ENCODE results near the gene FOXD1.
A peak's percentile ranks its signal among the peaks of the same experiment; 100 is the strongest.
"Not testable (repeated sequence)": the region's sequence is repeated elsewhere in the genome, so short reads cannot be mapped to it uniquely, and the experiment has no call there.

FOXD1 gene

GRCh38 chr5:73464016-73464745, 15.6 kb upstream of the FOXD1 start:
- no peak for TF ChIP-seq CTCF (IDR thresholded peaks at IDR 0.05; ENCODE audit: insufficient read depth, low read depth, low read length, missing control alignments)
- H3K4me3 ChIP-seq (ENCODE audit: low read depth, low read length), result no peak overlapping the region
- no peak for DNase-seq (ENCODE audit: low read depth)

- no peak for DNase-seq (ENCODE audit: low read depth)
- no peak for TF ChIP-seq CTCF (IDR thresholded peaks at IDR 0.05; ENCODE audit: insufficient read depth, low read depth, low read length, missing control alignments)
- H3K4me3 ChIP-seq (ENCODE audit: low read depth, low read length), result no peak overlapping the region
Measured at GRCh38 chr5:73460133-73460532, 11.6 kb upstream of the FOXD1 start.

- TF ChIP-seq CTCF (IDR thresholded peaks at IDR 0.05; ENCODE audit: insufficient read depth, low read depth, low read length, missing control alignments), result no peak
- no peak for DNase-seq (ENCODE audit: low read depth)
Measured at GRCh38 chr5:73459366-73459765, 10.8 kb upstream of the FOXD1 start.

GRCh38 chr5:73456462-73456861, 7.9 kb upstream of the FOXD1 start:
- H3K4me3 ChIP-seq (ENCODE audit: low read depth, low read length); DNase-seq (ENCODE audit: low read depth): not testable (repeated sequence)

More at GRCh38 chr5:73459366-73459765, 10.8 kb upstream of the FOXD1 start:
- H3K4me3 ChIP-seq (ENCODE audit: low read depth, low read length), result no peak overlapping the region

- peak; percentile 91 for TF ChIP-seq CTCF (IDR thresholded peaks at IDR 0.05; ENCODE audit: insufficient read depth, low read depth, low read length, missing control alignments)
- no peak overlapping the region for H3K4me3 ChIP-seq (ENCODE audit: low read depth, low read length)
- peak; percentile 56 for DNase-seq (ENCODE audit: low read depth)
Measured at GRCh38 chr5:73454379-73455036, 5.9 kb upstream of the FOXD1 start.

- DNase-seq (ENCODE audit: low read depth), result no peak
- no peak for TF ChIP-seq CTCF (IDR thresholded peaks at IDR 0.05; ENCODE audit: insufficient read depth, low read depth, low read length, missing control alignments)
- H3K4me3 ChIP-seq (ENCODE audit: low read depth, low read length), result no peak overlapping the region
Measured at GRCh38 chr5:73452215-73452614, 3.6 kb upstream of the FOXD1 start.

- peak; percentile 67 for DNase-seq (ENCODE audit: low read depth)
- peak; percentile 77 for TF ChIP-seq CTCF (IDR thresholded peaks at IDR 0.05; ENCODE audit: insufficient read depth, low read depth, low read length, missing control alignments)
- no peak overlapping the region for H3K4me3 ChIP-seq (ENCODE audit: low read depth, low read length)
Measured at GRCh38 chr5:73451224-73452130, 2.9 kb upstream of the FOXD1 start.

Measured in GM12865 (cell line).